GM18870 (cell line): ENCODE results near the gene SNRNP25.

ENCODE experiments used
- ATAC-seq: cut with Tn5 transposase; IDR thresholded peaks from one replicate; pipeline ENCODE4 v1.9.1; 2021; ENCODE audit warnings: moderate library complexity; ENCODE audit not compliant: unreplicated experiment

The SNRNP25 gene

GRCh38 chr16:62283-62967 is 8.8 kb downstream of the SNRNP25 start:
- no peak for ATAC-seq

- no peak for ATAC-seq
These were observed 9.4 kb downstream of the SNRNP25 start for GRCh38 chr16:62968-63391.

- ATAC-seq: no peak
These were observed 9.8 kb downstream of the SNRNP25 start for GRCh38 chr16:63466-63865.

- no peak for ATAC-seq
These were observed 10.6 kb downstream of the SNRNP25 start for GRCh38 chr16:63998-64913.

- ATAC-seq: no peak
These were observed 11.3 kb downstream of the SNRNP25 start for GRCh38 chr16:64914-65255.

GRCh38 chr16:65745-66144 is 12.1 kb downstream of the SNRNP25 start:
- ATAC-seq: no peak

- ATAC-seq: no peak
These were observed 12.9 kb downstream of the SNRNP25 start for GRCh38 chr16:66309-67182.

GRCh38 chr16:67183-67791 is 13.7 kb downstream of the SNRNP25 start:
- no peak for ATAC-seq

GRCh38 chr16:67884-68789 is 14.5 kb downstream of the SNRNP25 start:
- no peak for ATAC-seq

GRCh38 chr16:69181-69580 is 15.6 kb downstream of the SNRNP25 start:
- no peak for ATAC-seq

GRCh38 chr16:71210-71539 is 17.5 kb downstream of the SNRNP25 start:
- ATAC-seq: no peak

GRCh38 chr16:71540-72401 is 18.1 kb downstream of the SNRNP25 start:
- no peak for ATAC-seq

GRCh38 chr16:72561-73548 is 19.2 kb downstream of the SNRNP25 start, which contains the start of gene RHBDF1:
TSS of gene RHBDF1 (minus strand) at chr16:72631. CDS start at chr16:65015, 7,616 bp downstream.
- no peak for ATAC-seq

- no peak for ATAC-seq
These were observed 20.6 kb downstream of the SNRNP25 start for GRCh38 chr16:74051-74746.

- no peak for ATAC-seq
These were observed 21.2 kb downstream of the SNRNP25 start for GRCh38 chr16:74747-75334.

- no peak for ATAC-seq
These were observed 22.2 kb downstream of the SNRNP25 start for GRCh38 chr16:75580-76501.
